HG03066 (cell line): ENCODE results near the gene AP1G1.
"Not testable (repeated sequence)": the region's sequence is repeated elsewhere in the genome, so short reads cannot be mapped to it uniquely, and the experiment has no call there.

Source experiments
- ATAC-seq: cut with Tn5 transposase; IDR thresholded peaks from one replicate; pipeline ENCODE4 v1.9.1; 2021; ENCODE audit warnings: low read depth; ENCODE audit not compliant: unreplicated experiment

Gene AP1G1

GRCh38 chr16:71808593-71809459 lies at the start of gene AP1G1:
Gene AP1G1, minus strand, starts transcription at chr16:71808834. Its CDS starts 19,355 bp downstream, at chr16:71789479.
- ATAC-seq = peak; percentile 73

GRCh38 chr16:71855937-71856662 lies 47.5 kb upstream of the AP1G1 start:
- no peak for ATAC-seq

- no peak for ATAC-seq
These were observed 45.8 kb upstream of the AP1G1 start for GRCh38 chr16:71854369-71854948.

GRCh38 chr16:71853413-71853812 lies 44.8 kb upstream of the AP1G1 start:
- ATAC-seq = no peak

- no peak for ATAC-seq
These were observed 43.9 kb upstream of the AP1G1 start for GRCh38 chr16:71852561-71852960.

- ATAC-seq = no peak
These were observed 43.5 kb upstream of the AP1G1 start for GRCh38 chr16:71852158-71852557.

- ATAC-seq = no peak
These were observed 43.1 kb upstream of the AP1G1 start for GRCh38 chr16:71851746-71852145.

- no peak for ATAC-seq
These were observed 40.0 kb upstream of the AP1G1 start for GRCh38 chr16:71848622-71849021.

GRCh38 chr16:71847096-71847495 lies 38.5 kb upstream of the AP1G1 start:
- ATAC-seq = no peak

- ATAC-seq = no peak
These were observed 37.8 kb upstream of the AP1G1 start for GRCh38 chr16:71846431-71846830.

- peak; percentile 51 for ATAC-seq
These were observed 37.2 kb upstream of the AP1G1 start, which contains the start of gene ATXN1L for GRCh38 chr16:71845639-71846430. Gene ATXN1L, plus strand, starts transcription at chr16:71845976. Its CDS starts 3,765 bp downstream, at chr16:71849741.

- ATAC-seq = peak; percentile 33
These were observed 34.9 kb upstream of the AP1G1 start for GRCh38 chr16:71843572-71843971.

- no peak for ATAC-seq
These were observed 31.4 kb upstream of the AP1G1 start for GRCh38 chr16:71840052-71840451.

- ATAC-seq = no peak
These were observed 28.5 kb upstream of the AP1G1 start for GRCh38 chr16:71837150-71837549.

GRCh38 chr16:71834291-71834690 lies 25.7 kb upstream of the AP1G1 start:
- ATAC-seq = no peak

- ATAC-seq = not testable (repeated sequence)
These were observed 23.5 kb upstream of the AP1G1 start for GRCh38 chr16:71832112-71832511.

GRCh38 chr16:71831698-71832097 lies 23.1 kb upstream of the AP1G1 start:
- ATAC-seq = not testable (repeated sequence)

GRCh38 chr16:71830359-71830758 lies 21.7 kb upstream of the AP1G1 start:
- ATAC-seq = no peak

- no peak for ATAC-seq
These were observed 17.9 kb upstream of the AP1G1 start for GRCh38 chr16:71826533-71827017.

- ATAC-seq = peak; percentile 4
These were observed 8.5 kb upstream of the AP1G1 start for GRCh38 chr16:71817155-71817500.
